Stomach (tissue), 4 donors: ENCODE data around the gene DAND5.

Experiments
- CTCF ChIP-seq, 7 experiments: fragments of 450-650 bp in 4 of 7; fragments of 200-600 bp in 3 of 7; sonication (generic) in 3 of 7; IDR thresholded peaks; one replicate each; pipeline ENCODE4 v1.5.1; 2016 to 2019; ENCODE audit warnings: antibody characterized with exemption in 7 of 7, control low read depth in 2 of 7, mild to moderate bottlenecking in 1 of 7
- POLR2A ChIP-seq, 4 donors: fragments of 450-650 bp; IDR thresholded peaks; one replicate each; pipeline ENCODE4 v1.6.1; 2016; ENCODE audit warnings: antibody characterized with exemption in 4 of 4, control low read depth in 2 of 4, mild to moderate bottlenecking in 1 of 4, moderate library complexity in 1 of 4

- TF ChIP-seq CTCF (IDR thresholded peaks at IDR 0.05) (no peak), POLR2A (IDR thresholded peaks at IDR 0.05) (no peak)
Measured at GRCh38 chr19:13002166-13002898, 33.0 kb downstream of the DAND5 start.
